ENCODE data around the gene TEAD3.

The TEAD3 gene

GRCh38 chr6:35495258-35496035 lies 1.4 kb downstream of the TEAD3 start:
- TF ChIP-seq ZBTB7A (IDR thresholded peaks at IDR 0.05; ENCODE audit: low read depth) (0 out of 2 replicates have a peak, but pooled peaks have one; percentile 51), CREB1 (IDR thresholded peaks at IDR 0.05; ENCODE audit: low read depth) (no peak)

DNA sequence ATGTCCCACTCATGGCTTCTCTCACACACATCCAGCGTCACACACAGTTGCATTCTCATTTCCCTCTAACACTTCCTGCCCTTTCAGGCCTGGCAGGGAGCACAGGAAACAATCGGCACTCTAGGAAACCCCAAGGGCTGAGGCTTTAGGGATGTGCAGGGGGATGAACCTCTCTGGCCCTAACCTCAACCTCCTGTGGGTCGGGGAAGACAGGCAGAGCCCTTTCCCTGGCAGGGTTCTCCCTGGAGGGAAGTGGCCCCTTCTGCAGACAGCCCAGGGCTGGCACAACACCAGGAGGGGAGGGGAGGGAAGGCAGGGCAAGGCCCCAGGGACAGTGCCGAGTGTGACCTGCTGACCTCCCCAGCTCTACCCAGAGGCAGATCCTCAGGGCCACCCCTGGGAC lies 2.7 kb downstream of the TEAD3 start:
- TF ChIP-seq YY1 (IDR thresholded peaks at IDR 0.05; ENCODE audit: low read depth) = no peak
- no peak for TF ChIP-seq TCF12 (IDR thresholded peaks at IDR 0.05; ENCODE audit: low read depth)
- no peak for TF ChIP-seq MAX (IDR thresholded peaks at IDR 0.05)
- TF ChIP-seq NFIC (IDR thresholded peaks at IDR 0.05) = no peak
- TF ChIP-seq EP300 (IDR thresholded peaks at IDR 0.05; ENCODE audit: borderline replicate concordance) = no peak
- no peak for TF ChIP-seq FOXM1 (IDR thresholded peaks at IDR 0.05; ENCODE audit: borderline replicate concordance, low read depth)
- TF ChIP-seq, protein P1, sequence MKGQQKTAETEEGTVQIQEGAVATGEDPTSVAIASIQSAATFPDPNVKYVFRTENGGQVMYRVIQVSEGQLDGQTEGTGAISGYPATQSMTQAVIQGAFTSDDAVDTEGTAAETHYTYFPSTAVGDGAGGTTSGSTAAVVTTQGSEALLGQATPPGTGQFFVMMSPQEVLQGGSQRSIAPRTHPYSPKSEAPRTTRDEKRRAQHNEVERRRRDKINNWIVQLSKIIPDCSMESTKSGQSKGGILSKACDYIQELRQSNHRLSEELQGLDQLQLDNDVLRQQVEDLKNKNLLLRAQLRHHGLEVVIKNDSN (IDR thresholded peaks at IDR 0.05) = no peak
- no peak for TF ChIP-seq CREB1 (IDR thresholded peaks at IDR 0.05; ENCODE audit: low read depth)
- no peak for TF ChIP-seq CEBPB (IDR thresholded peaks at IDR 0.05)
- no peak for TF ChIP-seq ZBTB7A (IDR thresholded peaks at IDR 0.05; ENCODE audit: low read depth)
- TF ChIP-seq TEAD4 (IDR thresholded peaks at IDR 0.05) = no peak
- no peak for TF ChIP-seq TAF1 (IDR thresholded peaks at IDR 0.05; ENCODE audit: low read depth)
- TF ChIP-seq RAD21 (IDR thresholded peaks at IDR 0.05; ENCODE audit: low read depth) = no peak

- TF ChIP-seq, protein P2, sequence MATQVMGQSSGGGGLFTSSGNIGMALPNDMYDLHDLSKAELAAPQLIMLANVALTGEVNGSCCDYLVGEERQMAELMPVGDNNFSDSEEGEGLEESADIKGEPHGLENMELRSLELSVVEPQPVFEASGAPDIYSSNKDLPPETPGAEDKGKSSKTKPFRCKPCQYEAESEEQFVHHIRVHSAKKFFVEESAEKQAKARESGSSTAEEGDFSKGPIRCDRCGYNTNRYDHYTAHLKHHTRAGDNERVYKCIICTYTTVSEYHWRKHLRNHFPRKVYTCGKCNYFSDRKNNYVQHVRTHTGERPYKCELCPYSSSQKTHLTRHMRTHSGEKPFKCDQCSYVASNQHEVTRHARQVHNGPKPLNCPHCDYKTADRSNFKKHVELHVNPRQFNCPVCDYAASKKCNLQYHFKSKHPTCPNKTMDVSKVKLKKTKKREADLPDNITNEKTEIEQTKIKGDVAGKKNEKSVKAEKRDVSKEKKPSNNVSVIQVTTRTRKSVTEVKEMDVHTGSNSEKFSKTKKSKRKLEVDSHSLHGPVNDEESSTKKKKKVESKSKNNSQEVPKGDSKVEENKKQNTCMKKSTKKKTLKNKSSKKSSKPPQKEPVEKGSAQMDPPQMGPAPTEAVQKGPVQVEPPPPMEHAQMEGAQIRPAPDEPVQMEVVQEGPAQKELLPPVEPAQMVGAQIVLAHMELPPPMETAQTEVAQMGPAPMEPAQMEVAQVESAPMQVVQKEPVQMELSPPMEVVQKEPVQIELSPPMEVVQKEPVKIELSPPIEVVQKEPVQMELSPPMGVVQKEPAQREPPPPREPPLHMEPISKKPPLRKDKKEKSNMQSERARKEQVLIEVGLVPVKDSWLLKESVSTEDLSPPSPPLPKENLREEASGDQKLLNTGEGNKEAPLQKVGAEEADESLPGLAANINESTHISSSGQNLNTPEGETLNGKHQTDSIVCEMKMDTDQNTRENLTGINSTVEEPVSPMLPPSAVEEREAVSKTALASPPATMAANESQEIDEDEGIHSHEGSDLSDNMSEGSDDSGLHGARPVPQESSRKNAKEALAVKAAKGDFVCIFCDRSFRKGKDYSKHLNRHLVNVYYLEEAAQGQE (IDR thresholded peaks at IDR 0.05; ENCODE audit: low read depth) = no peak
- TF ChIP-seq FOXM1 (IDR thresholded peaks at IDR 0.05; ENCODE audit: borderline replicate concordance, low read depth) (no peak), CEBPB (IDR thresholded peaks at IDR 0.05) (no peak)
These were observed 3.4 kb downstream of the TEAD3 start for GRCh38 chr6:35493307-35493983.

- TF ChIP-seq CREB1 (IDR thresholded peaks at IDR 0.05; ENCODE audit: low read depth) (no peak), TEAD4 (IDR thresholded peaks at IDR 0.05) (no peak), EP300 (IDR thresholded peaks at IDR 0.05; ENCODE audit: borderline replicate concordance) (no peak), YY1 (IDR thresholded peaks at IDR 0.05; ENCODE audit: low read depth) (no peak), EGR1 (IDR thresholded peaks at IDR 0.05) (no peak), RAD21 (IDR thresholded peaks at IDR 0.05; ENCODE audit: low read depth) (no peak), ZBTB7A (IDR thresholded peaks at IDR 0.05; ENCODE audit: low read depth) (no peak), TCF12 (IDR thresholded peaks at IDR 0.05; ENCODE audit: low read depth) (no peak), MAX (IDR thresholded peaks at IDR 0.05) (no peak), CEBPB (IDR thresholded peaks at IDR 0.05) (no peak), FOXM1 (IDR thresholded peaks at IDR 0.05; ENCODE audit: borderline replicate concordance, low read depth) (no peak), NFIC (IDR thresholded peaks at IDR 0.05) (no peak), TAF1 (IDR thresholded peaks at IDR 0.05; ENCODE audit: low read depth) (no peak)
- TF ChIP-seq, protein P2 (IDR thresholded peaks at IDR 0.05; ENCODE audit: low read depth) = no peak
- TF ChIP-seq, protein P1 (IDR thresholded peaks at IDR 0.05) = no peak
These were observed 4.0 kb downstream of the TEAD3 start for GRCh38 chr6:35492974-35493284.

DNA sequence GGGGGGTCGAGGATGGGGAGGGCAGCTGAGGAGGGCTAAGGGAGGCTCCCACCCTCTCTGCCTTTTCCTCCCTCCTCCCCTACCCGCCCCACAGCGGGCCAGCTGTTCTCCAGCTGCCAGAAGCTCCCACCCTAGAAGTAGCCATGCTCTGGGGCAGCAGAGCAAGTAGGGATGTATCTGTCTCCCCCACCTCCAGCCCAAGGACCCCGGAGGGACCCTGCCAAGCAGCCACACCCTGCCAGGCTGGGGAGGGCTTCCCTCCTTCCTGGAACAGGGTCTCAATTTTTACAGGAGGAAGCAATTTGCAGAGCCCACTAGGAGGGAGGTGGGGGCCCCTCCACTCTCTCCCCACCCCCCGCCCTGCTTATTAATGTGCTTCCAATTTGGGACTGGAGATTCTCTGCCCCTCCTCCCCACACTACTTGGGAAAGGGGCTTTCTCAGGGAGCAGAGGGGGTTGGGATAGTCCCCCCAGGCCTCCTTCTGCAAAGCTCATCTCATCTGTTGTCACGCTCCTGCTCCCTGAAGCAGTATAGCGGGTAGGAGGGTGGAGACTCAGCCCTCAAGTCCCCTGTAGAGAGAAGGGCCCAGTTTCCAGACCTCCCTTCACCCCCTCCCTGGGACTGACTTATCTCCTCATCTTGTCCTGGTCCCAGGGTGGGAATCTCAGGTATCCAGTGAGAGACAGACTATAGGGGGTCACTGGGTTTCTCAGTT lies 4.5 kb downstream of the TEAD3 start:
- no peak for TF ChIP-seq TAF1 (IDR thresholded peaks at IDR 0.05; ENCODE audit: low read depth)
- TF ChIP-seq, protein P1 (IDR thresholded peaks at IDR 0.05) = no peak
